Psoas muscle (tissue), 8 donors: Measurements from ENCODE around the gene DMBT1. TPM values are rescaled to one million over a fixed set of nuclear protein-coding genes. Genes with fewer than 3 reads are reported as not detected.

Experiments
- ATAC-seq, 4 donors: fragments of 200-7000 bp; cut with Tn5 transposase; one replicate each; pipeline ENCODE4 v1.9.1; 2020; ENCODE audit warnings: moderate library complexity in 3 of 4, mild to moderate bottlenecking in 2 of 4
- DNase-seq, 2 donors: peaks; one replicate each; pipeline ENCODE4 v3.0.0-alpha.2; 2020
- H3K27ac ChIP-seq: fragments of 200-600 bp; one replicate; pipeline ENCODE4 v1.8.0; 2022
- H3K27me3 ChIP-seq, 3 donors: fragments of 200-600 bp in 1 of 3; one replicate each; pipeline versions ENCODE4 v1.6.1 to v1.8.0; 2013 to 2022; ENCODE audit warnings: low read length in 2 of 3, mild to moderate bottlenecking in 2 of 3, moderate library complexity in 1 of 3; ENCODE audit not compliant: insufficient read depth in 3 of 3
- H3K36me3 ChIP-seq, 2 donors: fragments of 200-600 bp in 1 of 2; one replicate each; pipeline versions ENCODE4 v1.6.1 to v1.8.0; 2013 to 2022; ENCODE audit warnings: low read depth in 1 of 2, mild to moderate bottlenecking in 1 of 2, moderate library complexity in 1 of 2; ENCODE audit not compliant: insufficient read depth in 1 of 2
- H3K4me1 ChIP-seq: fragments of 200-600 bp; one replicate; pipeline ENCODE4 v1.8.0; 2022
- H3K4me3 ChIP-seq: fragments of 200-600 bp; one replicate; pipeline ENCODE4 v1.8.0; 2022; ENCODE audit warnings: mild to moderate bottlenecking
- H3K9me3 ChIP-seq: fragments of 200-600 bp; one replicate; pipeline ENCODE4 v1.8.0; 2022
- CTCF ChIP-seq: fragments of 200-600 bp; IDR thresholded peaks from one replicate; pipeline ENCODE4 v1.8.0; 2022; ENCODE audit warnings: antibody characterized with exemption
- WGBS, 3 donors: extraction: QIAGEN DNeasy Blood & Tissue Kit; methylation state at CpG; one replicate each; pipeline versions ENCODE4 v1.1.6 to v1.1.7; 2013; 5-methylcytosine and 5-hydroxymethylcytosine counted together
- intact Hi-C, 2 donors: fragments of 100-400 bp; cut with DNase I; formaldehyde crosslinking; loops; one replicate each; pipeline versions ENCODE4 v1.11.0 to v1.14.2; 2022
- polyA plus RNA-seq, 3 donors: library from polyadenylated mRNA; stranded (reverse); fragments of 200-250 nt; gene quantifications; one replicate each; pipeline ENCODE4 v1.2.3, GENCODE V29; 2013
- total RNA-seq, 4 donors: library from RNA; stranded (reverse); fragmentation: NEBNext Ultra II Directional in 2 of 4; extraction: Animal tissue kit (Norgen Biotek cat#: 25700) in 2 of 4; gene quantifications; one replicate each; pipeline versions ENCODE4 v1.2.1 to v1.2.4, GENCODE V29; 2021 to 2023
- donor health status: healthy with polysubstance abuse.
- donor health status: DM: no; HTN: no; CAD: no; lungs with moderate emphysema.
- donor health status: Bipolar disorder and iron deficiency.
- donor health status: healthy.
- donor health status: DM: yes; HTN: yes; CAD: no.
- donor health status: DM: no; HTN: no; CAD: no.
- donor health status: DM: no; HTN: no; CAD: no.
- donor health status: DM: yes; HTN: yes; CAD: no.

The DMBT1 gene
- total and polyA plus RNA-seq, 7 donors, result 0.03 to 0.43 (median 0.19) TPM

DNA sequence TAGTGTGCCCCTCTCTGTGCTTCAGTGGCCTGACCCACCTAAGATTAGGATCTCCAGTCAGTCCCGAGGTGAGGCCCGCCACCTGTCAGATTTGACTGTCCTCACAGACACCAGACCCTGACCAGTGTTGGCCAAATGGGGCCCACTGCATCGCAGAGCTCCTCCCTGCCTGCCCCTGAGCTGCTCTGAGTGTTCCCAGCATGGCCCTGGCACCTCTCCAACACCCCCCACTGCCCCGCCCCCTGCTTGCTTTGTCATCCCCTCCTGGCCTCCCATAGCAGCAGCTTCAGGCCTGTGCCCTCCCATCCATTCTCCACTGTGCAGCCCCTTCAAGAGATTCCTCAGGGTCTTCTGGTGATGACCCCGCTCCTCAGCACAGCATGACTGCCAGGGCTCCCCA, 71.5 kb downstream of the DMBT1 start:
- Histone ChIP-seq H3K27ac (no peak overlapping the region), H3K9me3 (no peaks in the 10 kb centered on the region), H3K36me3 (no peaks in the 10 kb centered on the region), H3K4me1 (no peaks in the 10 kb centered on the region), H3K4me3 (no peak overlapping the region), H3K27me3 (no peaks in the 10 kb centered on the region)
- ATAC-seq (no peak), DNase-seq (no peak)
- intact Hi-C loops, result no loop called here
- no peak for TF ChIP-seq CTCF
- 61 to 69% (median 68%) methylated on average over 5 of the region's 5 CpGs for WGBS, 3 donors

DNA sequence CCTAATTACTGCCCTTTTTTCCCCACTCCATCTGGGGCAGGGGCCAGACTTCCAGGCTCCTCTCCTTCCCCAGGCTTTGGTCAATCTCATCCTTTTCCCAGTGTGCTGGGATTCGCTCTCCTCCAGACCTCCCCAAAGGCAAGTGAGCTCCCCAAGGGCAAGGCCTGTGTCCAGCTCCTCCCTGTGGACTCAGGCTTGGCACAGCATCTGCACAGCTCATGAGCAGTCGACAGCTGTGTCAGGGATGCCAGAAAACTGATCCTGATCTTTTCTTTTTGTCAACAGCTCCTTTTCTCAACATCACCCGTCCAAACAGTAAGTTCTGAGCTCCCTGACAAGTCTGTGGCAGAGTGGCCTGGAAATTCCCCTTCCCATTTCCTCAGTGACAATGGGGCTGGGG, 72.0 kb downstream of the DMBT1 start:
- WGBS, 3 donors, result 13 to 27% (median 14%) methylated on average over 3 of the region's 3 CpGs
- DNase-seq (no peak), ATAC-seq (no peak)
- no peak overlapping the region for H3K27ac ChIP-seq
- H3K9me3 ChIP-seq, result no peaks in the 10 kb centered on the region
- no peaks in the 10 kb centered on the region for H3K27me3 ChIP-seq
- no peaks in the 10 kb centered on the region for H3K36me3 ChIP-seq
- TF ChIP-seq CTCF, result no peak
- no peaks in the 10 kb centered on the region for H3K4me1 ChIP-seq
- intact Hi-C loops, result no loop called here
- no peak overlapping the region for H3K4me3 ChIP-seq

GRCh38 chr10:122636953-122637352, 76.4 kb downstream of the DMBT1 start:
- no peak for TF ChIP-seq CTCF
- Histone ChIP-seq H3K4me1 (no peaks in the 10 kb centered on the region), H3K27me3 (no peaks in the 10 kb centered on the region), H3K27ac (no peak overlapping the region), H3K4me3 (no peak overlapping the region), H3K9me3 (no peaks in the 10 kb centered on the region), H3K36me3 (no peaks in the 10 kb centered on the region)
- ATAC-seq, result no peak
- intact Hi-C loops, result no loop called here
- DNase-seq, result no peak
- WGBS, 3 donors, result 69 to 71% (median 69%) methylated on average over 7 of the region's 7 CpGs

GRCh38 chr10:122637376-122637775, 76.8 kb downstream of the DMBT1 start:
- ATAC-seq (no peak), DNase-seq (no peak)
- no peaks in the 10 kb centered on the region for H3K9me3 ChIP-seq
- H3K27me3 ChIP-seq, result no peaks in the 10 kb centered on the region
- no peak overlapping the region for H3K4me3 ChIP-seq
- H3K27ac ChIP-seq, result no peak overlapping the region
- no peaks in the 10 kb centered on the region for H3K36me3 ChIP-seq
- intact Hi-C loops, result no loop called here
- 37 to 46% (median 42%) methylated on average over 2 of the region's 2 CpGs for WGBS, 3 donors
- no peak for TF ChIP-seq CTCF
- no peaks in the 10 kb centered on the region for H3K4me1 ChIP-seq

DNA sequence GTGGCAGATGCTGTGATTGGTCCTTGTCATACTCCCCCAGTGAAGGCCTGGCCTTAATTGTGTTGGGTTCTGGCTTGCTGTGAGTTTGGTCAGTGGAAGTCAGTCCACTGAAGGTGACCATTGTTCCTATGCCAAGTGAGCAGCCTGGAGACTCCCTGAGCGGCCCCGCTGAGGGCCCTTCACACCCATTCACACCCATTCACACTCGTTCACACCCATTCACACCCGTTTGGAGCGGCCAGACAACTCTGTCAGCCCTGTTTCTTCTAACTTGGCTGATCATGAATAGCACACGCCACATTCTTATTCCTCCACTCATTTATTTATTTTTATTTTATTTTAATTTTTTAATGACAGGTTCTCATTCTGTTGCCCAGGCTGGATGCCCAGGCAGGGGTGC, 77.6 kb downstream of the DMBT1 start:
- Histone ChIP-seq H3K9me3 (no peaks in the 10 kb centered on the region), H3K36me3 (no peaks in the 10 kb centered on the region), H3K4me1 (no peaks in the 10 kb centered on the region), H3K27me3 (no peaks in the 10 kb centered on the region), H3K4me3 (no peak overlapping the region), H3K27ac (no peak overlapping the region)
- intact Hi-C loops, result no loop called here
- ATAC-seq, result no peak
- DNase-seq, result no peak
- no peak for TF ChIP-seq CTCF
- WGBS, 3 donors, result 92 to 94% (median 92%) methylated on average over 6 of the region's 6 CpGs
